Measurements from ENCODE around the gene PHLDA2.

DNA sequence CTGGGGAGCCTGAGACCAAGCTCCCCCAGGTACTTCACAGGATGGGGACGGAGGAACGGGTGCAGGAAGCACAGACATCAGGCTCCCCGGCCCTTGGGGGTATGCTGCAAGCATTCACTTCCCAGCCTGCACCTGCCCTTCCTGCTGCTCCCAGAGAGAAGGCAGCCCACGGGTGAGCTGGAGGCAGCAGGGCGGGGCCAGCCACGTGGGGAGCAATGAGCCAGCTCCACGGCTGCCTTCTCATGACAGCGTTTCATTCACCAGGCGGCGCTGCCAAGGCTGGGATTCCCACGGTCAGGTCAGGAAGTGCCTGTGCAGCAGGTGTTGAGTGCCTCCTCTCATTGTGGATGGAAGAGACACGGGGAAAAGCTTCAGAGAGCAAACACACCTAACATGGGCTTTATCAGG, 14.5 kb upstream of the PHLDA2 start:
- TF ChIP-seq EZH2 (IDR thresholded peaks at IDR 0.05; ENCODE audit: insufficient read depth, poor library complexity, severe bottlenecking) = no peak
- no peak for TF ChIP-seq EZH2phosphoT487 (IDR thresholded peaks at IDR 0.05; ENCODE audit: insufficient read depth, low read depth)
